Keratinocyte (primary cell): ENCODE results near the gene SAFB. TPM values are rescaled to one million over a fixed set of nuclear protein-coding genes. Genes with fewer than 3 reads are reported as not detected.
A peak's percentile ranks its signal among the peaks of the same experiment; 100 is the strongest.

ENCODE experiments used
- DNase-seq: peaks from one replicate; pipeline ENCODE4 v3.0.0-alpha.2; 2011; ENCODE audit warnings: low read depth, missing footprints, low spot score
- FAIRE-seq: peaks from 2 replicates; lab custom pipeline; 2011; peaks lifted over from hg19 to GRCh38; lab: Jason Lieb, UNC
- H2AFZ ChIP-seq: 2 replicates; pipeline ENCODE4 v1.6.0; 2012; ENCODE audit warnings: low read length, control low read depth, inconsistent platforms; ENCODE audit not compliant: control insufficient read depth
- H3K27ac ChIP-seq: 2 replicates; pipeline ENCODE4 v1.5.1; 2011; ENCODE audit warnings: low read length; ENCODE audit not compliant: control insufficient read depth, insufficient read depth
- H3K27me3 ChIP-seq: 3 replicates; pipeline ENCODE4 v1.6.0; 2011; ENCODE audit warnings: low read length; ENCODE audit not compliant: control insufficient read depth, insufficient read depth; ENCODE audit errors: extremely low read depth
- H3K36me3 ChIP-seq, 2 experiments: 2 replicates in 1 of 2; 3 replicates in 1 of 2; pipeline ENCODE4 v1.5.1; 2011; ENCODE audit warnings: low read length in 2 of 2, mild to moderate bottlenecking in 1 of 2; ENCODE audit not compliant: control insufficient read depth in 2 of 2, insufficient read depth in 2 of 2; ENCODE audit errors: extremely low read depth in 1 of 2
- H3K4me1 ChIP-seq: 3 replicates; pipeline ENCODE4 v1.5.1; 2011; ENCODE audit warnings: low read length; ENCODE audit not compliant: control insufficient read depth, insufficient read depth; ENCODE audit errors: extremely low read depth
- H3K4me2 ChIP-seq: 3 replicates; pipeline ENCODE4 v1.6.0; 2011; ENCODE audit warnings: low read depth, low read length; ENCODE audit not compliant: control insufficient read depth, insufficient read depth; ENCODE audit errors: extremely low read depth
- H3K4me3 ChIP-seq, 3 experiments: fragments of 200-600 bp in 1 of 3; sonication (generic) in 1 of 3; 2 replicates in 2 of 3; 3 replicates in 1 of 3; pipeline ENCODE4 v1.5.1; 2011 to 2016; ENCODE audit warnings: low read length in 3 of 3, mild to moderate bottlenecking in 3 of 3, control low read depth in 2 of 3, inconsistent platforms in 1 of 3, low read depth in 1 of 3, mixed read lengths in 1 of 3, mixed run types in 1 of 3, moderate library complexity in 1 of 3; ENCODE audit not compliant: control insufficient read depth in 2 of 3, insufficient read depth in 2 of 3; ENCODE audit errors: extremely low read depth in 1 of 3
- H3K79me2 ChIP-seq: 2 replicates; pipeline ENCODE4 v1.6.0; 2012; ENCODE audit warnings: low read length; ENCODE audit not compliant: control insufficient read depth, insufficient read depth
- H3K9ac ChIP-seq: 3 replicates; pipeline ENCODE4 v1.6.0; 2011; ENCODE audit warnings: low read length; ENCODE audit not compliant: control insufficient read depth, insufficient read depth; ENCODE audit errors: extremely low read depth
- H3K9me1 ChIP-seq: 3 replicates; pipeline ENCODE4 v1.6.0; 2011; ENCODE audit warnings: low read length; ENCODE audit not compliant: control insufficient read depth, insufficient read depth; ENCODE audit errors: extremely low read depth
- H3K9me3 ChIP-seq: 2 replicates; pipeline ENCODE4 v1.5.1; 2012; ENCODE audit warnings: low read depth, low read length; ENCODE audit not compliant: control insufficient read depth
- H4K20me1 ChIP-seq: 3 replicates; pipeline ENCODE4 v1.6.0; 2011; ENCODE audit warnings: low read length; ENCODE audit not compliant: control insufficient read depth, insufficient read depth; ENCODE audit errors: extremely low read depth
- EZH2 ChIP-seq: IDR thresholded peaks from one replicate; pipeline ENCODE4 v1.6.1; 2012; ENCODE audit warnings: inconsistent platforms, mild to moderate bottlenecking, low read length, moderate library complexity
- dilution Hi-C: fragments of 300-500 bp; cut with MboI; formaldehyde crosslinking; loops from one replicate; pipeline ENCODE4 v1.7.0; 2020; ENCODE audit warnings: low sequenced_read_pairs; ENCODE audit not compliant: extremely low pct_ligation_motif_present
- polyA plus RNA-seq, 5 experiments: library from polyadenylated mRNA; depleted of rRNA in 3 of 5; stranded (reverse) in 3 of 5; stranded (forward) in 1 of 5; unstranded in 1 of 5; fragments of >200 nt; gene quantifications; 1 replicate in 1 of 5; 2 replicates in 3 of 5; 3 replicates in 1 of 5; pipeline versions ENCODE4 v1.2.1 to v1.2.3, GENCODE V29; 2011 to 2012; ENCODE audit warnings: missing spikeins in 2 of 5, low read depth in 1 of 5, low replicate concordance in 1 of 5
- TF ChIP-seq, protein P1 (sequence below), 3 experiments: IDR thresholded peaks in 1 of 3; conservative IDR thresholded peaks in 1 of 3; optimal IDR thresholded peaks in 1 of 3; 2 replicates in 2 of 3; 3 replicates in 1 of 3; pipeline versions ENCODE3 to v1.5.1; 2011; ENCODE audit warnings: low read length in 3 of 3, mild to moderate bottlenecking in 3 of 3, moderate library complexity in 2 of 3, control low read depth in 1 of 3, inconsistent platforms in 1 of 3; ENCODE audit not compliant: insufficient read depth in 2 of 3; ENCODE audit errors: extremely low read depth in 1 of 3

Gene SAFB
- polyA plus RNA-seq, 1 donor (not counting 4 experiments of a cell fraction or from before 2014, with no cell fraction given) = 34.0 TPM

DNA sequence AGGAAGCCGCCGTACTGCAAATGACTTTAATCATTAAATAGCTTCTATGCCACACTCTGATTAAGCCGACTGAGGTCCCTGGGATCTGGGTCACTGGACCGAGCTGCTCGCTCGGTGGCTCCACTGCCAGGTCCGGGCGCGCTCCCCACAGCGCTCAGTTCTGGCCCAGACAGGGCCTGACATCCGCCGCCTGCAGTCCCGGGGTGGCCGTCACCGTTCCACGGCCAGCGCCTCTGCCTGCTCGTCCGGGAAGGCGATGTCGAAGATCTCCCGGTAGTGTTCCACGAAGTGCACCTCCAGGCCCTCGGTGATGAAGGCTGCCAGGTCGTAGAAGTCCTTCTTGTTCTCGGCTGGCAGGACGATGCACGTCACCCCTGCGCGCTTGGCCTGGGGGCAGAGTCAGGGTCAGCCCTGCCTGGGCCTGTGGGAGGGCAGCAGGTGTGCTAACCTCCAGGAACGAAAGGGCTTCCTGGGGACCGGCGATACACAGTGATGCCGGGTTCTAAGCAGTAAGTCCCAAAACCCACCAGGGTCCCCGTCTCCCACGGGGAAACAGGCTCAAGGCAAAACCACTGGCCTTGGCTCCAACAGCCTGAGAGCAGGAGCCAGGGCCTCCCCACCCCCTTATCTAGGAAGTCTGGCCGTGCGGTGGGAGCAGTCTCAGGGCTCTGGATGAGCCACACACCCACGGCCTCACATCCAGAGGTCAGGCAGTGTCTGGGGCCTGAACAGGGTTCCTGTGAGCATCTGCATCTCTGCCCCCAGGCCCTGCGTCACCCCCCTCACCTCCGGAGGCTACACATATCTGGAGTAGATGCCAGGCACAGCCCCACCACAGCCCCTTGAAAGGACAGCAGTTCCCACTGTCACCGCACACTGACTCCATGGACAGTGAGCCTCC lies 69.2 kb downstream of the SAFB start:
- Histone ChIP-seq H3K9ac (peak overlapping the region; percentile 98), H2AFZ (no peak overlapping the region), H3K27ac (peak overlapping the region; percentile 42), H3K9me1 (no peaks in the 10 kb centered on the region), H3K36me3 (peaks cover 14 to 54% of the 10 kb centered on the region in 2 experiments), H3K9me3 (no peaks in the 10 kb centered on the region), H3K79me2 (peaks cover 52% of the 10 kb centered on the region), H3K4me3 (peak overlapping the region; percentile 81 to 84 (median 82)), H3K4me1 (peaks cover 7% of the 10 kb centered on the region), H3K4me2 (peak overlapping the region; percentile 84), H4K20me1 (peaks cover 47% of the 10 kb centered on the region), H3K27me3 (no peaks in the 10 kb centered on the region)
- DNase-seq (no peak), FAIRE-seq (no peak)
- TF ChIP-seq, protein P1, sequence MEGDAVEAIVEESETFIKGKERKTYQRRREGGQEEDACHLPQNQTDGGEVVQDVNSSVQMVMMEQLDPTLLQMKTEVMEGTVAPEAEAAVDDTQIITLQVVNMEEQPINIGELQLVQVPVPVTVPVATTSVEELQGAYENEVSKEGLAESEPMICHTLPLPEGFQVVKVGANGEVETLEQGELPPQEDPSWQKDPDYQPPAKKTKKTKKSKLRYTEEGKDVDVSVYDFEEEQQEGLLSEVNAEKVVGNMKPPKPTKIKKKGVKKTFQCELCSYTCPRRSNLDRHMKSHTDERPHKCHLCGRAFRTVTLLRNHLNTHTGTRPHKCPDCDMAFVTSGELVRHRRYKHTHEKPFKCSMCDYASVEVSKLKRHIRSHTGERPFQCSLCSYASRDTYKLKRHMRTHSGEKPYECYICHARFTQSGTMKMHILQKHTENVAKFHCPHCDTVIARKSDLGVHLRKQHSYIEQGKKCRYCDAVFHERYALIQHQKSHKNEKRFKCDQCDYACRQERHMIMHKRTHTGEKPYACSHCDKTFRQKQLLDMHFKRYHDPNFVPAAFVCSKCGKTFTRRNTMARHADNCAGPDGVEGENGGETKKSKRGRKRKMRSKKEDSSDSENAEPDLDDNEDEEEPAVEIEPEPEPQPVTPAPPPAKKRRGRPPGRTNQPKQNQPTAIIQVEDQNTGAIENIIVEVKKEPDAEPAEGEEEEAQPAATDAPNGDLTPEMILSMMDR (optimal IDR thresholded peaks at IDR 0.05 in 1 of 3, IDR thresholded peaks at IDR 0.05 in 1 of 3, conservative IDR thresholded peaks at IDR 0.05 in 1 of 3; ENCODE audit: extremely low read depth in 1 of 3, insufficient read depth in 2 of 3, low read length in 3 of 3) = no peak
- no peak for TF ChIP-seq EZH2
- dilution Hi-C loops = no loop called here

DNA sequence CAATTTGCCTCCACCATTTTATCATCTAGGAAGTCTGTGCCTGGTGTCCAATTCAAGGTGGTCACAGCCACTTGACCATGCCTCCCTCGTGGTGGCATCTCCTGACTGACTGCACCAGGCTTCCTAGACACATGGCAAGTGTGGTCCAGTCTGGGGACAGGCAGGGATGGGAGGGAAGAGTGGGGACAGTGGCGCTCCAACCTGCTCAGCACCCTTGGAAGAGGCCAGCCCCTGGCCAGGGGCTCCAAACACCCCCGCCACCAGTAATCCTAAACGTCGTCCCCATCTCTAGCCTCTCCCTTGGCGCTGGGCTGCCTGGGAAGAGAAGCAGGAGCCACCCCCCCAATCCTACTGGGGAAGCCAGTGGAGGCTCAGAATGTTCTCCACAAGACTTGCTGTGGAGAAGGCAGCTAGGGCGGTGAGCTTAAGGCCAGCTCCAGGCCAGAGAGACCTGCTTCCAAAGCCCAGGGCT lies 69.9 kb downstream of the SAFB start:
- H4K20me1 ChIP-seq = peaks cover 47% of the 10 kb centered on the region
- H2AFZ ChIP-seq = no peak overlapping the region
- dilution Hi-C loops = no loop called here
- no peaks in the 10 kb centered on the region for H3K9me3 ChIP-seq
- H3K79me2 ChIP-seq = peaks cover 52% of the 10 kb centered on the region
- peaks cover 7% of the 10 kb centered on the region for H3K4me1 ChIP-seq
- no peak overlapping the region for H3K4me3 ChIP-seq
- peaks cover 14 to 54% of the 10 kb centered on the region in 2 experiments for H3K36me3 ChIP-seq
- peak overlapping the region; percentile 98 for H3K9ac ChIP-seq
- TF ChIP-seq EZH2 = no peak
- TF ChIP-seq, protein P1 (optimal IDR thresholded peaks at IDR 0.05 in 1 of 3, IDR thresholded peaks at IDR 0.05 in 1 of 3, conservative IDR thresholded peaks at IDR 0.05 in 1 of 3; ENCODE audit: extremely low read depth in 1 of 3, insufficient read depth in 2 of 3, low read length in 3 of 3) = no peak
- no peaks in the 10 kb centered on the region for H3K27me3 ChIP-seq
- no peak for FAIRE-seq
- no peak overlapping the region for H3K27ac ChIP-seq
- H3K9me1 ChIP-seq = no peaks in the 10 kb centered on the region
- peak overlapping the region; percentile 84 for H3K4me2 ChIP-seq
- no peak for DNase-seq
